NCI-H748 (cell line): ENCODE measurements around the gene NTRK2.
"Not testable (repeated sequence)": the region's sequence is repeated elsewhere in the genome, so short reads cannot be mapped to it uniquely, and the experiment has no call there.

Experiments used
- DNase-seq: peaks from one replicate; lab custom pipeline; 2025; ENCODE audit not compliant: unreplicated experiment; lab: John Stamatoyannopoulos, UW

The NTRK2 gene

GRCh38 chr9:85046475-85046874 lies 376.9 kb downstream of the NTRK2 start:
- DNase-seq = no peak

DNA sequence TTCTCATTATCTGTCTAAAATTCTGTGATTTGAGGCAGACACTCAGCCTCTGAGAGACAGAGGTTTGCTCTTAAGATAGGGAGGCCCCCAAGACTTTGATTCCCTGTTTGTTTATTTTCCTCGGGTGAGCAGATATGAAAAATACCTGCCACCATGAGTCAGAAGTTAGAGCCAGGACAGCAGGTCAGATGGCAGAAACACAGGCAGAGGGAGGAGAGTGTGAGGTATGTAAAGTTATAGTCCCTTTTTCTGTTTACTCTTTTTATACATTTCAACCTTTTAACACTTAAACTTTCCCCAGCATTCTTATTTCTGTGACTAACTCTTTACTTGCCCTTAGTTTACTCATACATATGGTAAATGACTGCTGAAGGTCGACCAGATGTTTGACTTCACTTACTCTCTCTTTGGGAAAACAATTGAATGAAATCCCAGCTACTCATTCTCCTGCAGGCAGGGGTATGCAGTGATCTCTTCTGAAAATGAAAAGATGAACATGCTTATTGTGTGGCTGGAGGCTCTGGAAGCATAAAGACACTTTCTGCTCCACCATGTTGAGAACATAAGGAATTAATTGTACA lies 383.8 kb downstream of the NTRK2 start:
- DNase-seq = no peak

DNA sequence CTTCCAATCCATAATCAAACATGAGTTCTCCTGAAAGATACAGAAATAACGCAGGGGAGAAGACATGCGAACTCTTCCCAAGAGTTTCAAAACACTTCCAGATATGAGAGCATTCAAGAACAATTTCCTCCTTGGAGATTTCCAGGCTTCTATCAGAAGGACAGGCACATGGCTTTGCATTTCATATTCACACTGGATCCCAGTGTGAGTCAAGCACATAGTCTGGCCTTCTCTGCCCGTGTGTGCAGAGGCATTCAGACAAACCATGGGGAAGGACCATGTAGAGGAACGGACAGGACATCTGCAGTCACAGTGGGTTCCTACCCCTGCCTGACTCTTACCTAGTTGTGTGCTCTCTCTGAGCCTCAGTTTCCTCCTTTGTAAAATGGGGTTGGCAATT lies 384.5 kb downstream of the NTRK2 start:
- DNase-seq = no peak

GRCh38 chr9:85055506-85056202 lies 386.1 kb downstream of the NTRK2 start:
- DNase-seq = no peak

DNA sequence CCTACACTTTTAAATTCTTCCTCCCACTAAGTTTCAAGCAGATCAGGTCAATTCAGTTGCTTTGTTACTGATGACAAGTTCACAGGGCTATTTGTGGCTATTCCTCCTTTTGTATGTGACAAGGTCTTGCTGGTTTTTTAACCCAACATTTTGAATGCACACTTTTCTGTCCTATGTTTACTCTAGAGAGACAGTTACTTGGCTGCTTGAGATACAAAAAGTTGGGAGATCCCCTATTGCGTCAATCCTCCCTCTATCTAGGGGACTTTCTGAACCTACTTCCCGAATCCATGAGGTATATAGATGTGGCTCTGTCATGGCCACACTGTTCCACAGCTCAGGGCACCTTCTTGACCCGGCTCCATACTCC lies 386.7 kb downstream of the NTRK2 start:
- no peak for DNase-seq

DNA sequence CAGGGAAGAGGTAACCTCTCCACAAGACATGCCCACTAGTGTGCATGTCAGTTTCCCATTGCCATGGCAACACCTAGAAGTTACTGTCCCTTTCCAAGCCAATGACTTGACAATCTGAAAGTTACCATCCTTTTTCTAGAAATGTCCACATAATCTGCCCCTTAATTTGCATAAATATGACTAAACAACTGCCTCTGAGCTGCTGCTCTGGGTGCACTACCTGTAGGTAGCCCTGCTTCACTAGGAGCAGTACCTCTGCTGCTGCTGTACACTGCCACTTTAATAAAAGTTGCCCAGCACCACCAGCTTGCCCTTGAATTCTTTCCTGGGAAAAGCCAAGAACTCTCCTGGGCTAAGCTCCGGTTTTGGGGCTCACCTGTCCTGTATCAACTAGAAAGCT lies 392.4 kb downstream of the NTRK2 start:
- DNase-seq = no peak

- DNase-seq = no peak
Measured at GRCh38 chr9:85062385-85063022, 393.0 kb downstream of the NTRK2 start.

GRCh38 chr9:85064811-85065371 lies 395.4 kb downstream of the NTRK2 start:
- DNase-seq = no peak

DNA sequence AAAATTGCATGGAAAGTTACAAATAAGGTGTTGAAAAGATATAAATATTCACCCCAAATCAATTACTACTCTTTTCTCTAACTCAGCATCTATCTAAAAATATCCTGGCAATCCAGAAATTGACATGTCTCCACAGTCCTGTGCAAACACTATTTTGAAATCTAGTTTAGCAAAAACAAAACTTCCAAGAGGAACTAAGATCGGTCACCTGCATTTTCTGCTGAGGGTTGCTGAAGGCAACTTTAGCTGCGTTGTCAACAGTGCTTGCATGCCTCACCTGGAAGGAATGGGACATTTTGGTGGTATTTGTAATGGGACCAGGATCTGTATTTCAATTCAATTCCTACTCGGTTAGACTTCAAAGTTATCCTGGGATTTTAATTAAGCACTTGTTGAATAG lies 398.3 kb downstream of the NTRK2 start:
- no peak for DNase-seq

DNA sequence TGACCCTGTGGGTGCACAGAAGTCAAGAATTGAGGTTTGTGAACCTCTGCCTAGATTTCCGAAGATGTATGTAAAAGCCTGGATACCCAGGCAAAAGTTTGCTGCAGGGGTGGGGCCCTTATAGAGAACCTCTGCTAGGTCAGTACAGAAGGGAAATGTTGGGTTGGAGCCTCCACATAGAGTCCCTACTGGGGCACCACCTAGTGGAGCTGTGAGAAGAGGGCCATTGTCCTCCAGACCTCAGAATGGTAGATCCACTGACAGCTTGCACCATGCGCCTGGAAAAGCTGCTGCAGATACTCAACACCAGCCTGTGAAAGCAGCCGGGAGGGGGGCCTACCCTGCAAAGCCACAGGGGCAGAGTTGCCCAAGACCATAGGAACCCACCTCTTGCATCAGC lies 399.9 kb downstream of the NTRK2 start:
- not testable (repeated sequence) for DNase-seq
